GM21737 (cell line): ENCODE data around the gene MPO.

ENCODE experiments used
- ATAC-seq: cut with Tn5 transposase; IDR thresholded peaks from one replicate; pipeline ENCODE4 v1.9.1; 2021; ENCODE audit warnings: mild to moderate bottlenecking, moderate library complexity; ENCODE audit not compliant: unreplicated experiment

The MPO gene

GRCh38 chr17:58279736-58280479, 827 bp downstream of the MPO start:
- no peak for ATAC-seq

- no peak for ATAC-seq
These were observed 1.6 kb downstream of the MPO start for GRCh38 chr17:58279016-58279711.

GRCh38 chr17:58278661-58279015, 2.1 kb downstream of the MPO start:
- ATAC-seq: no peak

- ATAC-seq: no peak
These were observed 2.7 kb downstream of the MPO start for GRCh38 chr17:58277802-58278595.

GRCh38 chr17:58277107-58277801, 3.5 kb downstream of the MPO start:
- ATAC-seq: no peak

GRCh38 chr17:58276423-58276822, 4.3 kb downstream of the MPO start:
- ATAC-seq: no peak

- no peak for ATAC-seq
These were observed 5.3 kb downstream of the MPO start for GRCh38 chr17:58275417-58275816.

- ATAC-seq: no peak
These were observed 7.2 kb downstream of the MPO start for GRCh38 chr17:58273453-58274104.

GRCh38 chr17:58272367-58273280, 8.1 kb downstream of the MPO start:
- ATAC-seq: no peak

GRCh38 chr17:58271216-58271931, 9.4 kb downstream of the MPO start:
- no peak for ATAC-seq

GRCh38 chr17:58270476-58271215, 10.1 kb downstream of the MPO start:
- no peak for ATAC-seq

GRCh38 chr17:58269557-58270291, 11.0 kb downstream of the MPO start:
- no peak for ATAC-seq

- no peak for ATAC-seq
These were observed 11.8 kb downstream of the MPO start for GRCh38 chr17:58268774-58269556.

- no peak for ATAC-seq
These were observed 12.4 kb downstream of the MPO start for GRCh38 chr17:58268326-58268725.

- ATAC-seq: no peak
These were observed 13.1 kb downstream of the MPO start for GRCh38 chr17:58267347-58268324.
